H9 (cell line): ENCODE measurements around the gene POLR2M. TPM values are rescaled to one million over a fixed set of nuclear protein-coding genes. Genes with fewer than 3 reads are reported as not detected.

Source experiments
- DNase-seq: peaks from one replicate; pipeline ENCODE4 v3.0.0-alpha.2; 2017
- H2AFZ ChIP-seq: one replicate; pipeline ENCODE4 v1.6.1; 2013; ENCODE audit warnings: mild to moderate bottlenecking, low read length, control low read depth, moderate library complexity
- H2AK5ac ChIP-seq: 2 replicates; pipeline ENCODE4 v1.6.1; 2013; ENCODE audit warnings: low read length, control low read depth, mixed read lengths; ENCODE audit not compliant: insufficient read length
- H2BK120ac ChIP-seq: one replicate; pipeline ENCODE4 v1.6.1; 2013; ENCODE audit warnings: low read depth, mild to moderate bottlenecking, low read length, control low read depth, inconsistent platforms; ENCODE audit not compliant: poor library complexity, severe bottlenecking
- H2BK12ac ChIP-seq: 2 replicates; pipeline ENCODE4 v1.6.1; 2013; ENCODE audit warnings: low read length, control low read depth, mixed read lengths, low read depth; ENCODE audit not compliant: insufficient read length
- H2BK15ac ChIP-seq: 2 replicates; pipeline ENCODE4 v1.6.1; 2013; ENCODE audit warnings: low read depth, low read length, control low read depth
- H2BK20ac ChIP-seq: one replicate; pipeline ENCODE4 v1.6.1; 2013; ENCODE audit warnings: low read depth, mild to moderate bottlenecking, low read length, control low read depth, inconsistent platforms; ENCODE audit not compliant: poor library complexity, severe bottlenecking
- H2BK5ac ChIP-seq: 2 replicates; pipeline ENCODE4 v1.6.1; 2013; ENCODE audit warnings: low read length, control low read depth, mixed read lengths; ENCODE audit not compliant: insufficient read length
- H3K14ac ChIP-seq: 2 replicates; pipeline ENCODE4 v1.6.1; 2013; ENCODE audit warnings: low read length, control low read depth; ENCODE audit not compliant: insufficient read depth
- H3K18ac ChIP-seq: 2 replicates; pipeline ENCODE4 v1.6.1; 2013; ENCODE audit warnings: low read depth, mild to moderate bottlenecking, mixed read lengths, low read length, control low read depth; ENCODE audit not compliant: insufficient read length
- H3K23ac ChIP-seq: 2 replicates; pipeline ENCODE4 v1.6.1; 2013; ENCODE audit warnings: low read length, control low read depth, mixed read lengths, low read depth; ENCODE audit not compliant: insufficient read length
- H3K23me2 ChIP-seq: 2 replicates; pipeline ENCODE4 v1.6.1; 2013; ENCODE audit warnings: low read depth, mild to moderate bottlenecking, mixed read lengths, low read length, control low read depth; ENCODE audit not compliant: insufficient read length, poor library complexity, severe bottlenecking
- H3K27ac ChIP-seq: 2 replicates; pipeline ENCODE4 v1.5.1; 2013; ENCODE audit warnings: low read length, control low read depth, mixed read lengths, low read depth; ENCODE audit not compliant: insufficient read length
- H3K27me3 ChIP-seq: 2 replicates; pipeline ENCODE4 v1.6.1; 2013; ENCODE audit warnings: low read length, control low read depth, inconsistent platforms; ENCODE audit not compliant: insufficient read depth
- H3K4ac ChIP-seq: 2 replicates; pipeline ENCODE4 v1.6.1; 2013; ENCODE audit warnings: low read depth, mild to moderate bottlenecking, control low read depth, inconsistent platforms, low read length, moderate library complexity
- H3K4me1 ChIP-seq: 2 replicates; pipeline ENCODE4 v1.6.1; 2013; ENCODE audit warnings: low read length, control low read depth, inconsistent platforms; ENCODE audit not compliant: insufficient read depth
- H3K4me2 ChIP-seq: 2 replicates; pipeline ENCODE4 v1.6.1; 2013; ENCODE audit warnings: low read length, control low read depth, mixed read lengths; ENCODE audit not compliant: insufficient read length, insufficient read depth
- H3K56ac ChIP-seq: 2 replicates; pipeline ENCODE4 v1.6.1; 2013; ENCODE audit warnings: low read depth, mild to moderate bottlenecking, mixed read lengths, low read length, control low read depth; ENCODE audit not compliant: insufficient read length
- H3K79me1 ChIP-seq: 2 replicates; pipeline ENCODE4 v1.6.1; 2013; ENCODE audit warnings: low read depth, mild to moderate bottlenecking, moderate library complexity, low read length, control low read depth, inconsistent platforms; ENCODE audit not compliant: insufficient read depth, poor library complexity, severe bottlenecking
- H3K79me2 ChIP-seq: 2 replicates; pipeline ENCODE4 v1.6.1; 2013; ENCODE audit warnings: low read length, control low read depth, inconsistent platforms; ENCODE audit not compliant: insufficient read depth
- H3K9ac ChIP-seq: 2 replicates; pipeline ENCODE4 v1.6.1; 2013; ENCODE audit warnings: low read length, control low read depth, mixed read lengths; ENCODE audit not compliant: insufficient read length; ENCODE audit errors: extremely low read depth
- H3K9me3 ChIP-seq: one replicate; pipeline ENCODE4 v1.6.1; 2013; ENCODE audit warnings: low read depth, low read length, inconsistent platforms; ENCODE audit not compliant: control insufficient read depth
- H3T11ph ChIP-seq: one replicate; pipeline ENCODE4 v1.6.1; 2013; ENCODE audit warnings: mild to moderate bottlenecking, low read length, control low read depth, inconsistent platforms
- H4K20me1 ChIP-seq: one replicate; pipeline ENCODE4 v1.6.1; 2013; ENCODE audit not compliant: control insufficient read depth, insufficient read length, insufficient read depth
- H4K5ac ChIP-seq: 2 replicates; pipeline ENCODE4 v1.6.1; 2013; ENCODE audit warnings: low read depth, mild to moderate bottlenecking, mixed read lengths, low read length, control low read depth; ENCODE audit not compliant: insufficient read length
- H4K8ac ChIP-seq: replicated peaks from 2 replicates; pipeline ENCODE4 v1.6.1; 2013; ENCODE audit warnings: low read length, control low read depth, mixed read lengths, low read depth; ENCODE audit not compliant: insufficient read length
- H4K91ac ChIP-seq: 2 replicates; pipeline ENCODE4 v1.6.1; 2013; ENCODE audit warnings: low read depth, mild to moderate bottlenecking, moderate library complexity, mixed read lengths, low read length, control low read depth; ENCODE audit not compliant: insufficient read length
- H3K27ac Mint-ChIP-seq, 3 experiments: 2 replicates in 2 of 3; 3 replicates in 1 of 3; pipeline ENCODE4 v1.8.0; 2020 to 2021; ENCODE audit warnings: mixed read lengths in 3 of 3, mild to moderate bottlenecking in 1 of 3, moderate library complexity in 1 of 3
- H3K27me3 Mint-ChIP-seq: 2 replicates; pipeline ENCODE4 v1.8.0; 2021; ENCODE audit warnings: low read depth, mild to moderate bottlenecking, moderate library complexity, mixed read lengths
- H3K36me3 Mint-ChIP-seq, 3 experiments: 2 replicates in 2 of 3; 3 replicates in 1 of 3; pipeline ENCODE4 v1.8.0; 2020 to 2021; ENCODE audit warnings: low read depth in 3 of 3, mixed read lengths in 3 of 3; ENCODE audit not compliant: insufficient read depth in 1 of 3
- H3K4me1 Mint-ChIP-seq, 2 experiments: 2 replicates each; pipeline ENCODE4 v1.8.0; 2020; ENCODE audit warnings: mixed read lengths in 2 of 2
- H3K4me3 Mint-ChIP-seq, 2 experiments: 2 replicates in 1 of 2; 3 replicates in 1 of 2; pipeline ENCODE4 v1.8.0; 2020 to 2021; ENCODE audit warnings: mild to moderate bottlenecking in 2 of 2, mixed read lengths in 2 of 2, moderate library complexity in 1 of 2
- H3K9me3 Mint-ChIP-seq, 2 experiments: 2 replicates in 1 of 2; 3 replicates in 1 of 2; pipeline ENCODE4 v1.8.0; 2020; ENCODE audit warnings: mild to moderate bottlenecking in 2 of 2, mixed read lengths in 2 of 2, moderate library complexity in 1 of 2
- CTCF ChIP-seq: fragments of 200-600 bp; sonication (generic); conservative IDR thresholded peaks from 3 replicates; pipeline ENCODE4 v1.8.0; 2021; ENCODE audit warnings: antibody characterized with exemption, mild to moderate bottlenecking
- WGBS: extraction: QIAGEN DNeasy Blood & Tissue Kit; methylation state at CpG from one replicate; pipeline ENCODE4 v1.1.7; 2013; ENCODE audit warnings: missing lambda C conversion rate, low lambda C conversion rate, mixed read lengths; ENCODE audit not compliant: insufficient read length; ENCODE audit errors: extremely low coverage; 5-methylcytosine and 5-hydroxymethylcytosine counted together
- total RNA-seq: library from RNA; stranded (reverse); gene quantifications from 2 replicates; pipeline ENCODE4 v1.2.1, GENCODE V29; 2021

Gene POLR2M
- total RNA-seq, 1 experiment from 2014 or later, result 67.3 TPM

- Histone ChIP-seq H3K4me1 (no peaks in the 10 kb centered on the region), H4K91ac (no peak overlapping the region), H2BK5ac (no peak overlapping the region), H3K79me2 (no peaks in the 10 kb centered on the region), H3K9me3 (no peaks in the 10 kb centered on the region), H3K23ac (no peak overlapping the region), H3K4ac (no peak overlapping the region), H3K79me1 (no peaks in the 10 kb centered on the region), H2AK5ac (no peak overlapping the region), H3T11ph (no peak overlapping the region), H2BK120ac (no peak overlapping the region), H3K27me3 (no peaks in the 10 kb centered on the region), H3K56ac (no peak overlapping the region), H2BK12ac (no peak overlapping the region), H4K20me1 (no peaks in the 10 kb centered on the region), H4K5ac (no peak overlapping the region), H3K27ac (no peak overlapping the region), H4K8ac (no peak overlapping the region), H3K4me2 (no peak overlapping the region), H3K23me2 (no peaks in the 10 kb centered on the region), H3K18ac (no peak overlapping the region), H2BK15ac (no peak overlapping the region), H3K14ac (no peak overlapping the region), H3K9ac (no peak overlapping the region), H2BK20ac (no peak overlapping the region), H2AFZ (no peak overlapping the region)
- H3K4me3 Mint-ChIP-seq, result no peak overlapping the region
- no peaks in the 10 kb centered on the region for H3K9me3 Mint-ChIP-seq
- no peak for DNase-seq
- no peak overlapping the region for H3K27ac Mint-ChIP-seq
- no peak for TF ChIP-seq CTCF
- no peaks in the 10 kb centered on the region; the same call in 1 of the 2 replicates for H3K27me3 Mint-ChIP-seq
- no peaks in the 10 kb centered on the region for H3K4me1 Mint-ChIP-seq
- no peaks in the 10 kb centered on the region for H3K36me3 Mint-ChIP-seq
- no CpG with 5 or more reads among the region's 6 CpGs for WGBS
These were observed 16.1 kb upstream of the POLR2M start for GRCh38 chr15:57690341-57690966.
